Tibial artery (tissue), 4 donors: ENCODE data around the gene GRIK3.

Experiments
- DNase-seq, 2 donors: peaks; one replicate each; pipeline ENCODE4 v3.0.0-alpha.2; 2019
- H3K27ac ChIP-seq, 2 donors: fragments of 200-600 bp; sonication (generic) in 1 of 2; 1 replicate in 1 of 2; 2 replicates in 1 of 2; pipeline ENCODE4 v1.5.1; 2018 to 2019; ENCODE audit warnings: mild to moderate bottlenecking in 1 of 2
- H3K27me3 ChIP-seq, 2 donors: fragments of 200-600 bp; sonication (generic) in 1 of 2; one replicate each; pipeline versions ENCODE4 v1.5.1 to v1.6.0; 2016 to 2019
- H3K36me3 ChIP-seq, 3 donors: fragments of 200-600 bp; sonication (generic) in 2 of 3; one replicate each; pipeline ENCODE4 v1.5.1; 2016 to 2019; ENCODE audit warnings: mild to moderate bottlenecking in 2 of 3
- H3K4me1 ChIP-seq, 4 donors: fragments of 200-600 bp; sonication (generic) in 2 of 4; 1 replicate in 3 of 4; 2 replicates in 1 of 4; pipeline ENCODE4 v1.5.1; 2016 to 2019
- H3K4me3 ChIP-seq, 2 donors: fragments of 200-600 bp; sonication (generic) in 1 of 2; 1 replicate in 1 of 2; 2 replicates in 1 of 2; pipeline ENCODE4 v1.5.1; 2018 to 2019; ENCODE audit warnings: mild to moderate bottlenecking in 2 of 2
- H3K9me3 ChIP-seq, 3 donors: fragments of 200-600 bp; sonication (generic) in 1 of 3; one replicate each; pipeline ENCODE4 v1.5.1; 2016 to 2019
- intact Hi-C: fragments of 100-400 bp; cut with DNase I; formaldehyde crosslinking; loops from one replicate; pipeline ENCODE4 v1.15.0; 2023; ENCODE audit warnings: low total_unique reads
- TF ChIP-seq, protein P1 (sequence below), 2 experiments: fragments of 200-600 bp in 1 of 2; fragments of 450-650 bp in 1 of 2; IDR thresholded peaks; one replicate each; pipeline ENCODE4 v1.5.1; 2017 to 2019; ENCODE audit warnings: antibody characterized with exemption in 2 of 2, mild to moderate bottlenecking in 1 of 2, moderate library complexity in 1 of 2

Gene GRIK3

DNA sequence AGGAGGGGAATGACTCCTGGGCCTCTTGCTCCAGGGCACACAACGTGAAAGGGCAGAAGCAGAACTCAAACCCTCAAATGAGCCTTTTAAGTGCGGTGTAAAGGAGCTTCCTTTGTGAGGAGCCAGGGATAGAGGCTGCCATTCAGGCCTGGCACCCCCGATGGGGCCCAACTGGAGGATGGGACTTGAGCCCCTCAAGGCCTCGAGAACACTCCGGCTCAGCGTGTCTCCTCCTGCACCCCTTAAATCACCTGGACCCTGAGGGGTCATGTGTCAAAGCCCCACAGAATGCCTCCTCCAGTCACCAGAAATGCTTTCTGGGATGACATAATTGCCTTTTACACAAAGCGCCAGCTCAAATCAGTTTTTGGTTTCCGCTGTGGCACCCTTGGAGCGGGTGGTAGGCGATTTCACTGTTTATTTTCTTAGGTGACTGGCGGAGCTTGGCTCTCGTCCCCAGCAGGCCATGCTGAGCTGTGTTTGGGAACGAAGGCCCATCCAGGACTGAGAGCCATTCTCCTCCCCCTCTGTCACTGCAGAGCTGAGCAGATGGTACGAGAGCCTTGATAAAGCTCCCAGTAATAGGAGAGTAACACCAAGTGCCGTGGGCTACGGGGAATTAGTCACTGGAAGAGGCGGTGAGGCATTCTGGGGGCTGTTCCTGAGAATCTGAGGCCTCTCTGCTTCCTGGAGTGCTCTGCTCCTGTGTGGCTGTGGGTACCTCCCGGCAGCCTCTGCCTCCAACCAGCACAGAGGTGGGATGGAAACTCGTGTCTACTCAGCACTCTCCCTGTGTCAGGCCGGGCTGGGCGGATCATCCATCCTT lies 163.0 kb downstream of the GRIK3 start:
- intact Hi-C loops, result no loop called here
- no peaks in the 10 kb centered on the region for H3K36me3 ChIP-seq
- peak in 1 of 2 donors; percentile 45 for DNase-seq
- no peak overlapping the region for H3K4me3 ChIP-seq
- H3K27me3 ChIP-seq, result no peaks in the 10 kb centered on the region
- H3K9me3 ChIP-seq, result no peaks in the 10 kb centered on the region
- peaks cover 0 to 5% (median 0%) of the 10 kb centered on the region in 4 donors for H3K4me1 ChIP-seq
- H3K27ac ChIP-seq, result no peak overlapping the region
- TF ChIP-seq, protein P1, sequence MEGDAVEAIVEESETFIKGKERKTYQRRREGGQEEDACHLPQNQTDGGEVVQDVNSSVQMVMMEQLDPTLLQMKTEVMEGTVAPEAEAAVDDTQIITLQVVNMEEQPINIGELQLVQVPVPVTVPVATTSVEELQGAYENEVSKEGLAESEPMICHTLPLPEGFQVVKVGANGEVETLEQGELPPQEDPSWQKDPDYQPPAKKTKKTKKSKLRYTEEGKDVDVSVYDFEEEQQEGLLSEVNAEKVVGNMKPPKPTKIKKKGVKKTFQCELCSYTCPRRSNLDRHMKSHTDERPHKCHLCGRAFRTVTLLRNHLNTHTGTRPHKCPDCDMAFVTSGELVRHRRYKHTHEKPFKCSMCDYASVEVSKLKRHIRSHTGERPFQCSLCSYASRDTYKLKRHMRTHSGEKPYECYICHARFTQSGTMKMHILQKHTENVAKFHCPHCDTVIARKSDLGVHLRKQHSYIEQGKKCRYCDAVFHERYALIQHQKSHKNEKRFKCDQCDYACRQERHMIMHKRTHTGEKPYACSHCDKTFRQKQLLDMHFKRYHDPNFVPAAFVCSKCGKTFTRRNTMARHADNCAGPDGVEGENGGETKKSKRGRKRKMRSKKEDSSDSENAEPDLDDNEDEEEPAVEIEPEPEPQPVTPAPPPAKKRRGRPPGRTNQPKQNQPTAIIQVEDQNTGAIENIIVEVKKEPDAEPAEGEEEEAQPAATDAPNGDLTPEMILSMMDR (IDR thresholded peaks at IDR 0.05), result no peak

- TF ChIP-seq, protein P1 (IDR thresholded peaks at IDR 0.05), result no peak
- H3K9me3 ChIP-seq, result no peaks in the 10 kb centered on the region
- no peak overlapping the region for H3K4me3 ChIP-seq
- no peak overlapping the region for H3K27ac ChIP-seq
- intact Hi-C loops, result no loop called here
- H3K36me3 ChIP-seq, result no peaks in the 10 kb centered on the region
- H3K27me3 ChIP-seq, result no peaks in the 10 kb centered on the region
- DNase-seq, result peak in 1 of 2 donors; percentile 39
- H3K4me1 ChIP-seq, result peaks cover 0 to 5% (median 0%) of the 10 kb centered on the region in 4 donors
These were observed 164.5 kb downstream of the GRIK3 start for GRCh38 chr1:36869826-36870225.

DNA sequence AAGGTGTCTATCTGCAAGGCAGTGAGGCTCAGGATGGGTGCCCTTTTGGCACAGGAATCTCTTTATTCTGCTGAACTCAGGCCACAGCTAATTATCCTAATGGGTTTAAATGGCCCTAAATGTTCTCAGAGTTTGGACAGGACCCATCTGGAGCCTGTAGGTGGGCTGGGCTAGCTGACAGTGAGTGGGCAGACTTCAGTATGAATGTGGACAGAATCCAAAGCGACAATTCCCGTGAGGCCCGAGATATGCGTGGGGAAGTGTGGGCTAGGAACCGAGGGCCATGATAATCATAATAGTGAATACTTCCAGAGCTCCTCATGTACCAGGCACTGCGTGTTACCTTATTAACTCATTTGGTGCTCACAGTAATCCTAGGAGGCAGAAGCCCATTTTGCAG lies 165.3 kb downstream of the GRIK3 start:
- TF ChIP-seq, protein P1 (IDR thresholded peaks at IDR 0.05), result no peak
- Histone ChIP-seq H3K9me3 (no peaks in the 10 kb centered on the region), H3K27me3 (no peaks in the 10 kb centered on the region), H3K36me3 (no peaks in the 10 kb centered on the region), H3K4me1 (peaks cover 0 to 5% (median 0%) of the 10 kb centered on the region in 4 donors), H3K27ac (no peak overlapping the region), H3K4me3 (no peak overlapping the region)
- peak in 1 of 2 donors; percentile 41 for DNase-seq
- intact Hi-C loops, result no loop called here

DNA sequence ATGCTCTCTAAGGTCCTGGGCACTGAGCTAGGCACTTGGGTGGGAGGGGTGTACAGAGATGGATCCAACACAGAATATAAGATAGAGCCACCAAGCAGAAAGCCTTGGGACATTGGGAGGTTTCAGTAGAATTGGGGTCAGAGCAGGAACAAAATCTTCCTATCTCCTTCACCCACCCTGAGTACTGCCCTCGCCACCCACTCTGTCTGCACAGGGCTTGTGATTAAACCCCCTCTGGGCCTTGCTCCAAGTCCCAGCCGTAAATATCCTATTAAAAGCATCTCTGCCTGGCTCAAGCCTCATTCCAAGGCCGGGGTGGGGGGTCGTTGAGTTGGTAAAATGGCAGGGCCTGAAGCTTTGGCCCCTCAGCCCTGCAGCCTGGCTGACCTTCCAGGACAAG lies 166.7 kb downstream of the GRIK3 start:
- peaks cover 0 to 4% of the 10 kb centered on the region in 2 donors for H3K27me3 ChIP-seq
- TF ChIP-seq, protein P1 (IDR thresholded peaks at IDR 0.05), result no peak
- intact Hi-C loops, result no loop called here

GRCh38 chr1:36866169-36866814 lies 168.0 kb downstream of the GRIK3 start:
- intact Hi-C loops, result no loop called here
- peaks cover 0 to 4% (median 0%) of the 10 kb centered on the region in 4 donors for H3K4me1 ChIP-seq
- no peak overlapping the region for H3K4me3 ChIP-seq
- H3K27ac ChIP-seq, result no peak overlapping the region
- H3K27me3 ChIP-seq, result peaks cover 0 to 9% of the 10 kb centered on the region in 2 donors
- H3K36me3 ChIP-seq, result no peaks in the 10 kb centered on the region
- TF ChIP-seq, protein P1 (IDR thresholded peaks at IDR 0.05), result no peak
- no peaks in the 10 kb centered on the region for H3K9me3 ChIP-seq
- DNase-seq, result no peak

More for the DNA sequence above, 166.7 kb downstream of the GRIK3 start:
- H3K9me3 ChIP-seq, result no peaks in the 10 kb centered on the region
- H3K4me1 ChIP-seq, result peaks cover 0 to 5% (median 0%) of the 10 kb centered on the region in 4 donors
- no peaks in the 10 kb centered on the region for H3K36me3 ChIP-seq
- DNase-seq, result no peak
- H3K27ac ChIP-seq, result no peak overlapping the region
- H3K4me3 ChIP-seq, result no peak overlapping the region
